Dermis blood vessel endothelial cell (primary cell): ENCODE results near the gene CALML3. TPM values are rescaled to one million over a fixed set of nuclear protein-coding genes. Genes with fewer than 3 reads are reported as not detected.

ENCODE experiments used
- DNase-seq: peaks from one replicate; pipeline ENCODE4 v3.0.0; 2010
- total RNA-seq: library from RNA; depleted of rRNA; stranded (reverse); fragments of >200 nt; gene quantifications from 2 replicates; pipeline ENCODE4 v1.2.3, GENCODE V29; 2014

CALML3 gene
- total RNA-seq, 1 donor from 2014 or later: not detected

GRCh38 chr10:5573319-5573950 is 48.7 kb downstream of the CALML3 start:
- no peak for DNase-seq

GRCh38 chr10:5573968-5574641 is 49.3 kb downstream of the CALML3 start:
- no peak for DNase-seq

- no peak for DNase-seq
Measured at GRCh38 chr10:5574642-5575131, 49.9 kb downstream of the CALML3 start.

- DNase-seq: no peak
Measured at GRCh38 chr10:5575144-5575481, 50.4 kb downstream of the CALML3 start.

GRCh38 chr10:5575482-5576153 is 50.9 kb downstream of the CALML3 start:
- DNase-seq: no peak

- DNase-seq: no peak
Measured at GRCh38 chr10:5576154-5576748, 51.5 kb downstream of the CALML3 start.

Other genes starting within 250 kb of the CALML3 start
- not detected in 2 replicates for gene UCN3, start 160.0 kb upstream of the CALML3 start, total RNA-seq
- 0.28 and 0.34 TPM in 2 replicates for gene TUBAL3, start 120.1 kb upstream of the CALML3 start, total RNA-seq
- 21.1 and 34.8 TPM in 2 replicates for gene NET1, start 112.4 kb upstream of the CALML3 start, total RNA-seq
- gene CALML5, start 25.4 kb upstream of the CALML3 start, total RNA-seq: not detected in 2 replicates
- 17.5 and 17.6 TPM in 2 replicates for gene ASB13, start 141.6 kb downstream of the CALML3 start, total RNA-seq
- 81.7 and 82.4 TPM in 2 replicates for gene TASOR2, start 159.9 kb downstream of the CALML3 start, total RNA-seq